Measurements from ENCODE around the gene TSTD2.
"Not testable (repeated sequence)": the region's sequence is repeated elsewhere in the genome, so short reads cannot be mapped to it uniquely, and the experiment has no call there.

TSTD2 gene

DNA sequence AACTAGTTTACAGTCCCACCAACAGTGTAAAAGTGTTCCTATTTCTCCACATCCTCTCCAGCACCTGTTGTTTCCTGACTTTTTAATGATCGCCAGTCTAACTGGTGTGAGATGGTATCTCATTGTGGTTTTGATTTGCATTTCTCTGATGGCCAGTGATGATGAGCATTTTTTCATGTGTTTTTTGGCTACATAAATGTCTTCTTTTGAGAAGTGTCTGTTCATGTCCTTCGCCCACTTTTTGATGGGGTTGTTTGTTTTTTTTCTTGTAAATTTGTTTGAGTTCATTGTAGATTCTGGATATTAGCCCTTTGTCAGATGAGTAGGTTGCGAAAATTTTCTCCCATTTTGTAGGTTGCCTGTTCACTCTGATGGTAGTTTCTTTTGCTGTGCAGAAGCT is 51.6 kb downstream of the TSTD2 start:
- not testable (repeated sequence) for DNase-seq

DNA sequence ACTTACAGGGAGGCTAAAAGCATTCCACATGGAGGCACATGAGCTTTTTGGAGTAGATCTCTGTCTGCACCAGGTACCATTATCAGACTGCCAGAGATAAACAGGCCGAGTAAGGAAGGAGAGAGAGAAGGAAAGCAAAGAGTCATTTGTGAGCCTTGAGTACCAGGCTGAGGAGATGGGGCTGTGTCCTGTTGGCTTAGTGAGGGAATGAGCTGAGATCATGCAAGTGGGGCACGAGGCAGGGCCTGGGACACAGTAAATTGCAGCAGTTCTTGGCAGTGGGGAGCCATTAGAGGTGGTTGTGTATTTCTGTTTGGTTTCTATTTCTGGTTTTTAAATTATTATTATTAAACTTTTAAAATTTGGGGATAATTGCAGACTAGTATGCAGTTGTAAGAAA is 53.3 kb downstream of the TSTD2 start:
- DNase-seq, result no peak

GRCh38 chr9:97578846-97579245 is 54.3 kb downstream of the TSTD2 start:
- no peak for DNase-seq

DNA sequence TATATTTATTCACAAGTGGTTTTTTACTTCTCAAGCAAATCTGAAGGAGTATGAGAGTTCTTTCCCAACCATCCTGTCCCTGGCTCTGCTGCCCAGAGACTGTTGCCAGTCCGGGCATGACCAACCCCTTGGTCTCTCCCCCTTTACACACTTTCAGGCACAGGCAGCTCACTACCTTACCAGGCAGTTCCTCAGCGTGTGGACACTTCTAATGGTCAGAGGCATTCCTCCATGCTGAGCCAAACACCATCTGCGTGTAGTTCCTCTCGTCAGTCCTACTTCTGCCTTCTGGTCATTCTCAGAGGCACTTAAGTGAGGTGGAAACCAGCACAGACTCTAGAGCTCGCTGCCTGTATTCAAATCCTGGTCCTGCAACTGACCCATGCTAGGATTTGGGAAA is 56.1 kb downstream of the TSTD2 start:
- no peak for DNase-seq

- DNase-seq, result no peak
These were observed 57.4 kb downstream of the TSTD2 start for GRCh38 chr9:97575673-97576200.

DNA sequence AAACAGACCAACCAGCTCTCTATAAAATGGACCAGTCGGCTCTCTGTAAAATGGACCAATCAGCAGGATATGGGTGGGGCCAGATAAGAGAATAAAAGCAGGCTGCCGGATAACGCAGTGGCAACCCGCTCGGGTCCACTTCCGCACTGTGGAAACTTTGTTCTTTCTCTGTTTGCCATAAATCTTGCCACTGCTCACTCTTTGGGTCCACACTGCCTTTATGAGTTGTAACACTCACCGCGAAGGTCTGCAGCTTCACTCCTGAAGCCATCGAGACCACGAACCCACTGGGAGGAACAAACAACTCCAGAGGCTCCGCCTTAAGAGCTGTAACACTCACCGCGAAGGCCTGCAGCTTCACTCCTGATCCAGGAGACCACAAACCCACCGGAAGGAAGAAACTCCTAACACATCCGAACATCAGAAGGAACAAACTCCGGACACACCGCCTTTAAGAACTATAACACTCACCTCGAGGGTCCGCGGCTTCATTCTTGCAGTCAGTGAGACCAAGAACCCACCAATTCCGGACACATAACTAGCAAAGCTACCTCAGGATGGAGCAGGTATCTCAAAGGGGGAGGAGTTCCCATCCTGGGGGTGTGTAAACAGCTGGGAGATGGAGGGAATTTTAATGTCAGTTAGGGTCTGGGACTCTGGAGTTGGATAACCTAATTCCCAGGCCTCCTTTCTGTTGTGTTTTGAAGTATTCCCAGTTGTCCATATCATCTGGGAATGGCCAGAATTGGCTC is 58.1 kb downstream of the TSTD2 start:
- DNase-seq, result not testable (repeated sequence)

GRCh38 chr9:97574101-97574571 is 59.0 kb downstream of the TSTD2 start:
- DNase-seq, result not testable (repeated sequence)

DNA sequence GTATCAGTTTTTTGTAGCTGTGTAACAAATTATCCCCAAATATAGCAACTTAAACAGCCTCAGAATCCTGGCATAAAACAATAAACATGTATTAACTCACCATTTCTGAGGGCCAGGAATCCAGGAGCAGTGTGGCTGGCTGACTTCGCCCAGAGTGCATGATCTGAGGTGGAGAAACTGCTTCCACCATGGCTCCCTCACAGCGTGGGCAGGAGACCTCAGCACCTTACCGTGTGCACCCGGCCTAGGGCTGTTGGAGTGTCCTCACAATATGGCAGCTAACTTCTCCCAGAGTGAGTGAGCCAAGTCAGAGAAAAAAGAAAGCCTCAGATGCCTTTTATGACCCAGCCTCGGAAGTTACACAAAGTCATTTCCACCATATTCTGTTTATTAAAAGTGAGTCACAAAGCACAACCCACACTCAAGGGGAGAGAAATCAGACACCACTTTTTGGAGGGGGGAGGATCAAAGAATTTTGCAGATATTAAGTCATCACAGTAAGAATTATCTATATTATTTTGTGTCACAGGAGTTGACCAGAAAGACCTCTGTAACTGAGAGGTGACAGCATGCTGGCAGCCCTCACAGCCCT is 59.6 kb downstream of the TSTD2 start:
- no peak for DNase-seq

DNA sequence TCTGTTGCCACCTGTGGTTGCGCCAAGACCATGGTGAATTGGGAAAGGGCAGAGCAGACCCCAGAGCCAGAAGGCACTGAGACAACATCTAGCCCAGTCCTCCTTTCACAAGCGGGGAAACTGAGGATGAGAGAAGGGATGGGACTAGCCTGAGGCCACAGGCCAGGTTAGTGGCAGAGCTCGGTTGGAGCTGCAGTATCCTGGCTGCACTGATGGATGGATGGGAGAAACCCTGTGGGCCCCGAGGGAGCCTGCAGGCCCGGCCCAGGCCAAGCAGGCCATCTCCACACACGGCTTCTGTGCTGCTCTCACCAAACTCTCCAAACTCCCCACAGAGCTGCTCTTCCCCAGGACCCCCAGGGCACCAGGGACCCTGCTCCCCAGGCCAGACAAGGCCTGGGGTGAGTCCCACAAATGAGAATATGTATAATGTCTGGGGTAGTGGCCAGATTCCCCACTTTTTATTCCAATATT is 60.2 kb downstream of the TSTD2 start:
- DNase-seq, result no peak

DNA sequence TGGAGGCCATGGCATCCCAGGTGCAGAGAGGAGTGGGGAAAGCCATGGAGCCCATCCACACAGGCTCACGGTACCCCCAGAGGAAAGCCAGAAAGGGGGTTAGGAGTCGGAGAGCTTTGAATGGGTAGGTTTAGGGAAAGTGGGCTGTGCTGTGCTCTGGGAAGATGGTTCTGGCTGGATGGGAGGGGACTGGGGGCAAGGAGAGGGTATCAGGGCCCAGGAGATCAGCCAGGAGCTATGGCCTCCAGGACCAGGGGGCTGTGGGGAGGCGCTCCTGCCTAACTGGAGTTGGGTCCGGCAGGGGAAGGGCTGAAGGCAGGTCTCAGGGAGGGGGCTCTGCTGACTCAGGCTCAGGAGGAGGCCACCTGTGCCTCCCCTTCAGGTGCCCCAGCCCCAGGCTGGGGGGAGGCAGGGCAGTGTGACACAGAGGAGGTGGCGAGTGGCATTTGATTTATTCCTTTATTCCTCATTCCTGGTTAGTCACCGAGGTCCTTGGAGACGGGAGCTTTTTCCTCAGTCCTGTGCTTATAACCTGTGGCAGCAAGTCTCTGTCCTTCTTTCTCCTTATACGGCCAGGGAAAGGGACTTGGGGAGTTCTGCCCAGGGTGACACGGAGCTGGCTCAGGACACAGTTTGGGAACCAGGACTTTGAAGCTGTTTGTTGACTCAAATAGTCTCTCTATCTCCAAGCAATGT is 60.8 kb downstream of the TSTD2 start:
- no peak for DNase-seq

DNA sequence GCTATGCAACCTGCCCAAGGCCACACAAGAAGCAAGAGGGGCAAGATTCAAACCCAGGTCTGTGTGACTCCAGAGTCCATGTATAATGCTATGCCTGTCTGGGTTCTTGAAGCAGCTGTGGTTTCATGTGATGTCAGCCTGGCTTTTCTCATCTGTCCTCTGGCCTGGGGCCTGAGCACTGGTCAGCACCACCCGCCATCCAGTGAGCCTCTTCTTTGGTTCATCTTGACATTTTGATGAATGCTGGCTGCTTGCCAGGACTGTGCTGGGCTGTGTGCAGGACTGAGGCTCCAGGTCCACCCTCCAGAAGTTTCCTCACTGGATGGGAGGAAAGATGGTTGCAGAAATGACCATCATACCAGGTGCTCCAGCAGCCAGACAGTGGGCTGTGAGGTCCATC is 61.5 kb downstream of the TSTD2 start:
- DNase-seq, result no peak

GRCh38 chr9:97570899-97571298 is 62.3 kb downstream of the TSTD2 start:
- DNase-seq, result no peak

DNA sequence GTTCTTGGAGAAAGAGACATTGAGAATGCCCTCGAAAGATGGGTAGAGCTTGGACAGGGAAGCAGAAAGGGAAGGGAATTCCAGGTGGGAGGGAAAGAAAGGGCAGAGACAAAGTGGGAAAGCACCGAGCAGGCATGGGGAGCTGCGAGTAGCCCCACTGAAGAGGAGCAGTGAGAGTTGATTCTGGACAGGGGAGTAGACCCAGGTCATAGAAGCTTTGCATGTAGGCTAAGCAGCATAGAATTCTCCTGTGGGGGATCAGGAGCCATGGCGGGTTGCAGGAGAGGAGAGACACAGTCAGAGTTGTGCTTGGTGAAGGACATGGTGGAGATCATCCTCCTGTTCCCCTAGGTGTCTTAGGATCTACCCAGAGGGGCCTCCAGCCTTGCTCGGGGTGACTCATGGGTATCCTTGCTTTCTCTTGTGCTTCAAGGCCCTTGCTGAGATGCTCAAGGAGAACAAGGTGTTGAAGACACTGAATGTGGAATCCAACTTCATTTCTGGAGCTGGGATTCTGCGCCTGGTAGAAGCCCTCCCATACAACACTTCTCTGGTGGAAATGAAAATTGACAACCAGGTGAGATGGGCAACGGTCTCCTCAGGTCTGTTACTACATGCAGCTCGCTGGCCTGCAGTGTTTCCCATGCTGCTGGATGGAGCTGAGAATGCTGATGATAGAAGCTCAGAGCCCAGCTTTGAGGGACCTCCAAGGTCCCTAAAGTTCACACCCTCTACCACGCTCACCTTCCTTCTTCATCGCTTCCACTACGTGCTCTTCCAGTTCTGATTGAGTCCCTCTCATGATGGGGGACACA is 64.5 kb downstream of the TSTD2 start:
- DNase-seq, result no peak

DNA sequence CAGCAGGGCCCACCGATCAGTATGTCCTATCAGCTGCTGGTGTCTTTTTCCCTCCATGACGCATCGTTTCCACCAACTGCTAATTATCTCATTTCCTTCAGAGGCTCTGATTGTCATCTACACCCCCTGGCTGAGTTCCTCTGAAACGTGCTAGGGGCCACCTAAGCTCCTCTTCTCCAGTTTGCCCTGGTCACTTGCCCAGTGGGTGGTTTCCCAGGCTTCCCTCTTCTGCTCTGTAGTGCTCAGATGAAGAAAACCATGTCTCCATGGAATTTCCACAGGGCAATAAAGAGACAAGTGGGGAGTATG is 65.3 kb downstream of the TSTD2 start:
- DNase-seq, result no peak

GRCh38 chr9:97567182-97567893 is 65.8 kb downstream of the TSTD2 start:
- DNase-seq, result no peak

DNA sequence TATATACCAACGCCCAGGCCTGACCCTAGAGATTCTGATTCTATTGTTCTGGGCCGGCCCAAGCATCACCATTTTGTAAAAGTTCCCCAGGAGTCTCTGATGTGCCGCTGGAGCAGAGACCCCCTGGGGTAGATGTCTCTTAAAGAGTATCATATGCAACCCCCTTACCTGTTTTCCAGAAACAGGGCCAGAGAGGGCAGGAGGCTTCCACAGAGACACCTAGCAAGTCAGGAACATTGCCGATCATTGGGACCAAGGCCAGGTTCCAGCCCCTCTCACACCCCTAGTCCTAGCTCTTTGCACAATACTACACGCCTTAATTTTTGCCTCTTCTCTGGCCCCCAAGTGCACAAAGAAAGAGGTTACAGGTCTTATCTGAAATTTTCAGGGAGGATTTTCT is 67.9 kb downstream of the TSTD2 start:
- DNase-seq, result no peak

- DNase-seq, result no peak
These were observed 68.6 kb downstream of the TSTD2 start for GRCh38 chr9:97564291-97565175.

GRCh38 chr9:97563458-97564135 is 69.6 kb downstream of the TSTD2 start:
- no peak for DNase-seq

DNA sequence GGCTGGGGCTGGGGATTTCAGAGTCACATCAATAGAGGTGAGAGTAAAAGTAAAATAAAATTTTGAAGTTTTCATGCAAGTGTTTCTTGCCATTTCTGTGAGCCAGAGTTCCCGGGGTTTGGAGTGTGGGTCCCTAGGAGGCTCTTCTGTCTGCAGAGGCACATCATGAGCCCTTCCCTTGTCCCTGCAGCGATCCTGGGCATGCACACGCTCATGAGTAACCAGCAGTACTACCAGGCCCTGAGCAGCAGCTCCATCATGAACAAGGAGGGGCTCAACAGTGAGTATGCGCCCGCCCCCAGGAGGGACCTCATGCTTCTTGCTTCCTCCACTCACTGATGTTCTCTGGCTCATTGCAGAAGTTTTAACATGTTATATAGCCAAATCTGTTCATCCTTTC is 70.6 kb downstream of the TSTD2 start:
- DNase-seq, result no peak

DNA sequence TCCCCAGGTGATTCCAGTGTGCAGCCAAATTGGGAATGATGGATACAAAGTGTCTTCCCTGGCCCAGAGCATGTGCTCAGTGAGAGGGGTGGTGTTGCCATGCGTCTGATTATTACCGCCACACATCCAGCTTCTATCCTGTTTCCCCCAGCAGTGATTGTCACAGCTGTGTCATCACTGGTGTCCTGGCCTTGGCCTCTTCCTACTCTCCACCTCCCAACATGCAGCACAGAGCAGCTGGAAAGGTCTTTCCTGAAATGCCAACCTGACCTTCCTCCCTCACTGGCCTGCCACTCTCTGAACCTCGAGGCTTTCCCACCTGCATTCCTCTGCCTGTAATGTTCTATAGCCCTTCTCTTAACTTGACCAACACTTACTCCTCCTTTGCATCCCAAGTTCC is 71.7 kb downstream of the TSTD2 start:
- no peak for DNase-seq

DNA sequence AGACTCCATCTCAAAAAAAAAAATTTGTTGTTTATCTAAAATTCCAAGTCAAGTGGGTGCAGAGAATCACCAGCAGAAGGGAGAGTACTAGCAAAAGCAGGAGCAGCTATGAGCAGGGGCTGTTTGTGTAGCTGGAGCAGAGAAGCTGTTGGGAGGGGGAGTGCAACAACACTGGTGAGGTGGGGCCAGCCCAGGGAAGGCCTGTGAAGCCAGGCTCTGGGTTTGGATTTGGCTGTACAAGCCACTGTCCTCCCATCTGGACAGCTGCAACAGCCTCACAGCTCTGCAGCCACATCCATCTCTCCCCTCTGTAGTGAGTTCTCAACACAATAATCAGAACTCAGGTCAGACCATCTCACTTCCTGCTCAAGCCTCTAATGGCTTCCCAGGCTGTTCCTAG is 72.3 kb downstream of the TSTD2 start:
- no peak for DNase-seq
